GM23338 (cell line): ENCODE measurements around the gene WWOX.

Experiments used
- CTCF ChIP-seq, 2 experiments: fragments of 200-600 bp in 1 of 2; sonication (generic) in 1 of 2; conservative IDR thresholded peaks; 2 replicates each; pipeline versions ENCODE4 v1.5.1 to v1.6.1; 2016 to 2017; ENCODE audit warnings: antibody characterized with exemption in 2 of 2, low read depth in 2 of 2, mild to moderate bottlenecking in 2 of 2, moderate library complexity in 1 of 2
- EZH2 ChIP-seq: fragments of 200-600 bp; sonication (generic); IDR thresholded peaks from one replicate; pipeline ENCODE4 v1.8.0; 2017; ENCODE audit warnings: antibody characterized with exemption, mild to moderate bottlenecking, low read depth; ENCODE audit not compliant: unreplicated experiment
- EZH2phosphoT487 ChIP-seq: fragments of 200-600 bp; sonication (generic); IDR thresholded peaks from one replicate; pipeline ENCODE4 v1.8.1; 2018; ENCODE audit warnings: antibody characterized with exemption; ENCODE audit not compliant: unreplicated experiment
- JUNB ChIP-seq: IDR thresholded peaks from one replicate; pipeline ENCODE4 v1.6.1; 2016; ENCODE audit warnings: antibody characterized with exemption; ENCODE audit not compliant: unreplicated experiment
- POLR2AphosphoS5 ChIP-seq: IDR thresholded peaks from 2 replicates; pipeline ENCODE4 v1.6.1; 2016; ENCODE audit warnings: antibody characterized with exemption, low read depth
- REST ChIP-seq: IDR thresholded peaks from one replicate; pipeline ENCODE4 v1.6.1; 2018; ENCODE audit warnings: antibody characterized with exemption; ENCODE audit not compliant: unreplicated experiment
- ZNF114 ChIP-seq: fragments of 250-450 bp; sonication (Bioruptor Pico); IDR thresholded peaks from 2 replicates; pipeline ENCODE4 v1.5.0; 2020; ENCODE audit warnings: mild to moderate bottlenecking, moderate library complexity

GRCh38 chr16:79036541-79036940 is 937.1 kb downstream of the WWOX start:
- TF ChIP-seq CTCF (conservative IDR thresholded peaks at IDR 0.05; ENCODE audit: low read depth in 2 of 2), result no peak
- TF ChIP-seq JUNB, result no peak
- no peak for TF ChIP-seq EZH2phosphoT487
- no peak for TF ChIP-seq EZH2
- TF ChIP-seq POLR2AphosphoS5, result no peak
- TF ChIP-seq REST, result no peak
- no peak for TF ChIP-seq ZNF114 (CRISPR knock-in tag)
